Endothelial cell of umbilical vein (primary cell): ENCODE data around the gene OPRM1. TPM values are rescaled to one million over a fixed set of nuclear protein-coding genes. Genes with fewer than 3 reads are reported as not detected.

Experiments used
- BruUV-seq: library from RNA; stranded (reverse); fragments of 400-500 nt; replicated peaks from 2 replicates; lab custom pipeline; 2021; lab: Mats Ljungman, UMichigan
- CTCF ChIA-PET: fragments of 300-600, 350-600 bp; sonication (Branson Sonifier 250); formaldehyde crosslinking; loops from one replicate; lab custom pipeline; 2021; ENCODE audit warnings: antibody characterized with exemption, inconsistent platforms; lab: Charles Lee
- POLR2A ChIA-PET: fragments of 300-600, 350-600 bp; sonication (Branson Sonifier 250); formaldehyde crosslinking; loops from one replicate; lab custom pipeline; 2021; ENCODE audit warnings: antibody characterized with exemption, inconsistent platforms; lab: Charles Lee
- DNase-seq: peaks from one replicate; pipeline ENCODE4 v3.0.0-alpha.2; 2011; ENCODE audit warnings: low read depth, low spot score
- FAIRE-seq: peaks from 2 replicates; lab custom pipeline; 2011; peaks lifted over from hg19 to GRCh38; lab: Jason Lieb, UNC
- H2AFZ ChIP-seq: 2 replicates; pipeline ENCODE4 v1.6.0; 2012; ENCODE audit warnings: low read depth, low read length, control low read depth, inconsistent platforms
- H3K27ac ChIP-seq: 2 replicates; pipeline ENCODE4 v1.5.1; 2011; ENCODE audit warnings: low read depth, mild to moderate bottlenecking, control low read depth, low read length, moderate library complexity; ENCODE audit not compliant: insufficient read depth
- H3K27me3 ChIP-seq, 2 experiments: 2 replicates each; pipeline versions ENCODE4 v1.6.0 to v1.6.1; 2011; ENCODE audit warnings: low read length in 2 of 2, mixed read lengths in 1 of 2; ENCODE audit not compliant: control insufficient read depth in 2 of 2, insufficient read depth in 2 of 2
- H3K36me3 ChIP-seq, 2 experiments: 2 replicates in 1 of 2; 3 replicates in 1 of 2; pipeline ENCODE4 v1.5.1; 2011; ENCODE audit warnings: low read length in 2 of 2, mild to moderate bottlenecking in 1 of 2, moderate library complexity in 1 of 2; ENCODE audit not compliant: control insufficient read depth in 2 of 2, insufficient read depth in 2 of 2; ENCODE audit errors: extremely low read depth in 1 of 2
- H3K4me1 ChIP-seq: 3 replicates; pipeline ENCODE4 v1.5.1; 2011; ENCODE audit warnings: mild to moderate bottlenecking, low read length; ENCODE audit not compliant: control insufficient read depth, insufficient read depth; ENCODE audit errors: extremely low read depth
- H3K4me2 ChIP-seq: 2 replicates; pipeline ENCODE4 v1.6.1; 2011; ENCODE audit warnings: low read length, control low read depth, mixed read lengths; ENCODE audit not compliant: insufficient read depth
- H3K4me3 ChIP-seq, 3 experiments: fragments of 200-600 bp in 1 of 3; sonication (generic), shearing (Covaris generic) in 1 of 3; replicated peaks in 1 of 3; 2 replicates each; pipeline ENCODE4 v1.5.1; 2011 to 2016; ENCODE audit warnings: control low read depth in 3 of 3, low read length in 3 of 3, mild to moderate bottlenecking in 2 of 3, inconsistent platforms in 1 of 3, low read depth in 1 of 3, moderate library complexity in 1 of 3; ENCODE audit not compliant: insufficient read depth in 1 of 3
- H3K79me2 ChIP-seq: 2 replicates; pipeline ENCODE4 v1.6.0; 2012; ENCODE audit warnings: low read length, inconsistent platforms; ENCODE audit not compliant: control insufficient read depth, insufficient read depth
- H3K9ac ChIP-seq: replicated peaks from 2 replicates; pipeline ENCODE3; 2011; ENCODE audit warnings: low read length, control low read depth; ENCODE audit not compliant: insufficient read depth; ENCODE audit errors: extremely low read depth
- H3K9me1 ChIP-seq: replicated peaks from 3 replicates; pipeline ENCODE4 v1.6.0; 2011; ENCODE audit warnings: mild to moderate bottlenecking, low read length; ENCODE audit not compliant: control insufficient read depth, insufficient read depth; ENCODE audit errors: extremely low read depth
- H3K9me3 ChIP-seq: replicated peaks from 2 replicates; pipeline ENCODE4 v1.5.1; 2012; ENCODE audit warnings: low read length, inconsistent platforms; ENCODE audit not compliant: control insufficient read depth, insufficient read depth
- H4K20me1 ChIP-seq: replicated peaks from 2 replicates; pipeline ENCODE3; 2011; ENCODE audit warnings: mild to moderate bottlenecking, low read length; ENCODE audit not compliant: control insufficient read depth, insufficient read depth; ENCODE audit errors: extremely low read depth
- EZH2 ChIP-seq: IDR thresholded peaks from 2 replicates; pipeline ENCODE4 v1.6.1; 2012; ENCODE audit warnings: borderline replicate concordance, low read depth, mild to moderate bottlenecking, moderate library complexity, low read length, inconsistent platforms; ENCODE audit not compliant: severe bottlenecking
- FOS ChIP-seq: IDR thresholded peaks from 2 replicates; pipeline ENCODE4 v1.6.1; 2011; ENCODE audit warnings: mild to moderate bottlenecking, low read length, moderate library complexity, borderline replicate concordance; ENCODE audit not compliant: insufficient read depth
- GATA2 ChIP-seq: IDR thresholded peaks from 2 replicates; pipeline ENCODE4 v1.7.0; 2011; ENCODE audit warnings: low read depth, mild to moderate bottlenecking, moderate library complexity, mixed read lengths, low read length; ENCODE audit not compliant: insufficient read length, insufficient read depth
- JUN ChIP-seq: IDR thresholded peaks from 2 replicates; pipeline ENCODE4 v1.6.1; 2011; ENCODE audit warnings: borderline replicate concordance, low read depth; ENCODE audit not compliant: insufficient read length, insufficient read depth
- MAX ChIP-seq: IDR thresholded peaks from 2 replicates; pipeline ENCODE4 v1.6.1; 2011; ENCODE audit not compliant: insufficient read depth, insufficient read length
- MYC ChIP-seq: IDR thresholded peaks from one replicate; pipeline ENCODE4 v1.6.1; 2011; ENCODE audit warnings: mild to moderate bottlenecking, low read depth, low read length
- POLR2A ChIP-seq: IDR thresholded peaks from 2 replicates; pipeline ENCODE4 v1.6.1; 2012; ENCODE audit warnings: low read depth, mild to moderate bottlenecking, control low read depth, low read length
- POLR2AphosphoS5 ChIP-seq: IDR thresholded peaks from 2 replicates; pipeline ENCODE4 v1.6.1; 2012; ENCODE audit warnings: low read depth, mild to moderate bottlenecking, control low read depth, low read length, moderate library complexity; ENCODE audit not compliant: insufficient read depth
- dilution Hi-C: fragments of 300-500 bp; cut with MboI; formaldehyde crosslinking; loops from one replicate; pipeline ENCODE4 v1.15.0; 2019; ENCODE audit warnings: low sequenced_read_pairs; ENCODE audit not compliant: extremely low pct_ligation_motif_present
- intact Hi-C: fragments of 100-400 bp; cut with micrococcal nuclease; formaldehyde crosslinking; loops from one replicate; pipeline ENCODE4 v1.10.0; 2022
- polyA plus RNA-seq, 4 experiments: library from polyadenylated mRNA; depleted of rRNA in 3 of 4; stranded (reverse) in 3 of 4; unstranded in 1 of 4; fragments of >200 nt; gene quantifications; 2 replicates each; pipeline versions ENCODE4 v1.2.1 to v1.2.3, GENCODE V29; 2011 to 2012; ENCODE audit warnings: missing spikeins in 1 of 4
- total RNA-seq: library from RNA; stranded (reverse); gene quantifications from 2 replicates; pipeline ENCODE4 v1.2.3, GENCODE V29; 2021
- TF ChIP-seq, protein P1 (sequence below), 2 donors: IDR thresholded peaks; 1 replicate in 1 of 2; 2 replicates in 1 of 2; pipeline ENCODE4 v1.5.1; 2011; ENCODE audit warnings: low read length in 2 of 2, mild to moderate bottlenecking in 2 of 2, moderate library complexity in 2 of 2, control low read depth in 1 of 2, inconsistent platforms in 1 of 2, low read depth in 1 of 2; ENCODE audit not compliant: insufficient read depth in 1 of 2; ENCODE audit errors: extremely low read depth in 1 of 2

OPRM1 gene
- total and polyA plus RNA-seq, 2 donors (not counting 3 experiments of a cell fraction or from before 2014, with no cell fraction given) = not detected

- CTCF ChIA-PET = interaction anchor here (0.7 kb wide), 1 partner anchor 10 kb away, joined by 3 read pairs; no protein-coding TSS in a partner anchor
- Histone ChIP-seq H3K36me3 (no peaks in the 10 kb centered on the region), H3K9me1 (no peaks in the 10 kb centered on the region), H3K4me1 (no peaks in the 10 kb centered on the region), H3K4me3 (no peak overlapping the region), H2AFZ (no peak overlapping the region), H3K27me3 (peaks cover 0 to 3% of the 10 kb centered on the region in 2 experiments), H3K4me2 (no peak overlapping the region), H3K27ac (no peak overlapping the region), H3K9ac (no peak overlapping the region), H3K79me2 (no peaks in the 10 kb centered on the region), H3K9me3 (no peaks in the 10 kb centered on the region), H4K20me1 (no peaks in the 10 kb centered on the region)
- dilution Hi-C loops (no loop called here), intact Hi-C loops (no loop called here)
- POLR2A ChIA-PET = no interaction called here
- BruUV-seq = no TSS peak
- no peak for FAIRE-seq
- no peak for DNase-seq
- TF ChIP-seq JUN (no peak), POLR2A (no peak), MAX (no peak), EZH2 (no peak), FOS (no peak), MYC (no peak), GATA2 (no peak), POLR2AphosphoS5 (no peak)
- TF ChIP-seq, protein P1, sequence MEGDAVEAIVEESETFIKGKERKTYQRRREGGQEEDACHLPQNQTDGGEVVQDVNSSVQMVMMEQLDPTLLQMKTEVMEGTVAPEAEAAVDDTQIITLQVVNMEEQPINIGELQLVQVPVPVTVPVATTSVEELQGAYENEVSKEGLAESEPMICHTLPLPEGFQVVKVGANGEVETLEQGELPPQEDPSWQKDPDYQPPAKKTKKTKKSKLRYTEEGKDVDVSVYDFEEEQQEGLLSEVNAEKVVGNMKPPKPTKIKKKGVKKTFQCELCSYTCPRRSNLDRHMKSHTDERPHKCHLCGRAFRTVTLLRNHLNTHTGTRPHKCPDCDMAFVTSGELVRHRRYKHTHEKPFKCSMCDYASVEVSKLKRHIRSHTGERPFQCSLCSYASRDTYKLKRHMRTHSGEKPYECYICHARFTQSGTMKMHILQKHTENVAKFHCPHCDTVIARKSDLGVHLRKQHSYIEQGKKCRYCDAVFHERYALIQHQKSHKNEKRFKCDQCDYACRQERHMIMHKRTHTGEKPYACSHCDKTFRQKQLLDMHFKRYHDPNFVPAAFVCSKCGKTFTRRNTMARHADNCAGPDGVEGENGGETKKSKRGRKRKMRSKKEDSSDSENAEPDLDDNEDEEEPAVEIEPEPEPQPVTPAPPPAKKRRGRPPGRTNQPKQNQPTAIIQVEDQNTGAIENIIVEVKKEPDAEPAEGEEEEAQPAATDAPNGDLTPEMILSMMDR (IDR thresholded peaks at IDR 0.05; ENCODE audit: extremely low read depth in 1 of 2, insufficient read depth in 1 of 2, low read depth in 1 of 2, low read length in 2 of 2) = no peak
Observed at GRCh38 chr6:154258064-154258757, 219.2 kb downstream of the OPRM1 start.
